Measurements from ENCODE around the gene OR51V1.
"Not testable (repeated sequence)": the region's sequence is repeated elsewhere in the genome, so short reads cannot be mapped to it uniquely, and the experiment has no call there.

The OR51V1 gene

GRCh38 chr11:5161045-5161444 is 39.4 kb downstream of the OR51V1 start:
- DNase-seq = not testable (repeated sequence)

- DNase-seq = not testable (repeated sequence)
Measured at GRCh38 chr11:5160217-5160616, 40.3 kb downstream of the OR51V1 start.

- DNase-seq = no peak
Measured at GRCh38 chr11:5159806-5160205, 40.7 kb downstream of the OR51V1 start.

GRCh38 chr11:5154657-5155056 is 45.8 kb downstream of the OR51V1 start, which contains the start of gene OR52A1:
Gene OR52A1 (minus strand): TSS chr11:5154757. CDS start chr11:5152369, 2,388 bp downstream.
- DNase-seq = no peak

- DNase-seq = no peak
Measured at GRCh38 chr11:5153574-5154431, 46.7 kb downstream of the OR51V1 start.

- no peak for DNase-seq
Measured at GRCh38 chr11:5151713-5152153, 48.7 kb downstream of the OR51V1 start.
